ENCODE data around the gene BMP6.

The BMP6 gene

DNA sequence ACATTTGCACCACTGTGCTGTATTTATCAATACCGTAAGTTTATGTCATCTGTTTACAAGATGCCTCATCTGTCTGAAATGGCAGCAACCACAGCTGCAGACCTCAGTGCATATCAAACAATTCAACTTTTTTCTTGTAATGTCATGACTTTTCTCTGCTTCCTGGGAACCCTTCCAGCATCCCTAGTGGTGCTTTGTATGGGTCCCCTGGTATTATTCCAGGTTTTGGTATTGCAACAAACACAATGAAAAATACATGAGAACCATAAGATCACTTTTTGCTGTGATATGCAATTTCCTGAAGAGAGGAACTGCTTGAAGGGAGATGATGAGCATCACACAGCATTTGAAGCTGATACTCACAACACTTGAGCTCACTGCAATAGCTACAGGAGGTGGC lies 196.7 kb downstream of the BMP6 start:
- Histone ChIP-seq H3K36me3 (ENCODE audit: control insufficient read depth, insufficient read depth, low read length) (no peaks in the 10 kb centered on the region), H3K9me3 (ENCODE audit: control insufficient read depth, low read length) (no peaks in the 10 kb centered on the region)
- no peak for DNase-seq

DNA sequence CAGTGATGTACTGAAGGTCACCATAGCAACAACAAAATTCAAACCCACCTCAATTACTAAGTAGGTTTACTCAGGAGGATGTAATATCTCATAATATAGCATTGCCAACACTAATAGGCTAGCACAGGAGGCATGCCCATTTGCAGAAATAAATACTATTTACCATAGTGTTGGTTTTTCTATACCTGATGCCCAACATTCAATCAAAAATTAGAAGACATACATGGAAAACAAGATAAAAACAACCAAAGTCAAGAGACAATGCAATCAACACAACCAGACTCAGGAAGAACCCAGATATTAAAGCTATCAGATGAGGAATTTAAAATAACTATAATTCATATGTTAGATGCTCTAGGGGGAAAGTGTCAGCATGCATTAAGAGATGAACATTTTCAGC lies 199.0 kb downstream of the BMP6 start:
- H3K4me1 ChIP-seq (ENCODE audit: control insufficient read depth, insufficient read depth, low read length, poor library complexity, severe bottlenecking) = no peaks in the 10 kb centered on the region
- H3K9me3 ChIP-seq (ENCODE audit: control insufficient read depth, low read length) = no peaks in the 10 kb centered on the region

More for the DNA sequence above, 196.7 kb downstream of the BMP6 start:
- no peak overlapping the region for H3K4me3 ChIP-seq (ENCODE audit: insufficient read depth, low read depth, low read length, poor library complexity, severe bottlenecking)
- H3K27ac ChIP-seq (ENCODE audit: insufficient read depth, low read length, poor library complexity, severe bottlenecking) = no peak overlapping the region
- no peaks in the 10 kb centered on the region for H3K4me1 ChIP-seq (ENCODE audit: control insufficient read depth, insufficient read depth, low read length, poor library complexity, severe bottlenecking)
- peaks cover 6% of the 10 kb centered on the region for H3K27me3 ChIP-seq (replicated peaks; ENCODE audit: control insufficient read depth, insufficient read depth, low read length, poor library complexity, severe bottlenecking)

More for the DNA sequence above, 199.0 kb downstream of the BMP6 start:
- DNase-seq = no peak
- Histone ChIP-seq H3K27me3 (replicated peaks; ENCODE audit: control insufficient read depth, insufficient read depth, low read length, poor library complexity, severe bottlenecking) (no peaks in the 10 kb centered on the region), H3K4me3 (ENCODE audit: insufficient read depth, low read depth, low read length, poor library complexity, severe bottlenecking) (no peak overlapping the region), H3K27ac (ENCODE audit: insufficient read depth, low read length, poor library complexity, severe bottlenecking) (no peak overlapping the region), H3K36me3 (ENCODE audit: control insufficient read depth, insufficient read depth, low read length) (no peaks in the 10 kb centered on the region)

Data from effector memory CD4-positive, alpha-beta T cell (primary cell).